GM23248 (cell line): ENCODE results near the gene PDE8A. TPM values are rescaled to one million over a fixed set of nuclear protein-coding genes. Genes with fewer than 3 reads are reported as not detected.

Source experiments
- DNase-seq: peaks from one replicate; pipeline ENCODE4 v3.0.0-alpha.2; 2015
- H2AFZ ChIP-seq: fragments of 200-600 bp; sonication (generic); 2 replicates; pipeline ENCODE4 v1.6.1; 2016; ENCODE audit warnings: antibody characterized with exemption
- H3F3A ChIP-seq: fragments of 200-600 bp; sonication (generic); 2 replicates; pipeline ENCODE4 v1.6.1; 2016; ENCODE audit warnings: mild to moderate bottlenecking, antibody characterized with exemption, mixed run types; ENCODE audit not compliant: insufficient read depth
- H3K27ac ChIP-seq: fragments of 200-600 bp; sonication (generic); 2 replicates; pipeline ENCODE4 v1.5.1; 2016; ENCODE audit warnings: mild to moderate bottlenecking
- H3K27me3 ChIP-seq: fragments of 200-600 bp; sonication (generic); replicated peaks from 2 replicates; pipeline ENCODE4 v1.6.1; 2016; ENCODE audit warnings: mild to moderate bottlenecking; ENCODE audit not compliant: insufficient read depth
- H3K36me3 ChIP-seq: fragments of 200-600 bp; sonication (generic); 2 replicates; pipeline ENCODE4 v1.6.1; 2016; ENCODE audit warnings: low read depth, mild to moderate bottlenecking
- H3K4me1 ChIP-seq: fragments of 200-600 bp; sonication (generic); 2 replicates; pipeline ENCODE4 v1.6.1; 2016; ENCODE audit warnings: mild to moderate bottlenecking; ENCODE audit not compliant: insufficient read depth
- H3K4me2 ChIP-seq: fragments of 200-600 bp; sonication (generic); one replicate; pipeline ENCODE4 v1.6.1; 2016; ENCODE audit warnings: mild to moderate bottlenecking; ENCODE audit not compliant: unreplicated experiment
- H3K4me3 ChIP-seq: fragments of 200-600 bp; sonication (generic); 2 replicates; pipeline ENCODE4 v1.5.1; 2016; ENCODE audit warnings: mild to moderate bottlenecking
- H3K79me2 ChIP-seq: fragments of 200-600 bp; sonication (generic); 2 replicates; pipeline ENCODE4 v1.6.1; 2016; ENCODE audit warnings: mild to moderate bottlenecking; ENCODE audit not compliant: insufficient read depth
- H3K9ac ChIP-seq: fragments of 200-600 bp; sonication (generic); 2 replicates; pipeline ENCODE4 v1.6.1; 2016; ENCODE audit warnings: mild to moderate bottlenecking
- H3K9me2 ChIP-seq: fragments of 200-600 bp; sonication (generic); 2 replicates; pipeline ENCODE4 v1.6.1; 2016; ENCODE audit warnings: mixed run types, mild to moderate bottlenecking, moderate library complexity; ENCODE audit not compliant: insufficient read depth
- H3K9me3 ChIP-seq: fragments of 200-600 bp; sonication (generic); one replicate; pipeline ENCODE4 v1.6.1; 2017; ENCODE audit warnings: low read depth
- H4K20me1 ChIP-seq: fragments of 200-600 bp; sonication (generic); 2 replicates; pipeline ENCODE4 v1.6.0; 2016; ENCODE audit not compliant: insufficient read depth
- EZH2 ChIP-seq: fragments of 200-600 bp; sonication (generic); IDR thresholded peaks from 2 replicates; pipeline ENCODE4 v1.6.1; 2018; ENCODE audit warnings: antibody characterized with exemption, mild to moderate bottlenecking; ENCODE audit not compliant: insufficient read depth, poor library complexity, severe bottlenecking
- EZH2phosphoT487 ChIP-seq: fragments of 200-600 bp; sonication (generic); IDR thresholded peaks from 2 replicates; pipeline ENCODE4 v1.6.1; 2018; ENCODE audit warnings: antibody characterized with exemption, moderate library complexity, mild to moderate bottlenecking, low read depth; ENCODE audit not compliant: insufficient read depth
- WGBS, 2 experiments: methylation state at CpG; one replicate each; pipeline ENCODE4 v1.1.6; 2015 to 2017; ENCODE audit warnings: low lambda C conversion rate in 2 of 2, low coverage in 1 of 2; ENCODE audit errors: missing lambda C conversion rate in 2 of 2; 5-methylcytosine and 5-hydroxymethylcytosine counted together
- in situ Hi-C: fragments of 300-500 bp; cut with MboI; formaldehyde crosslinking; loops from 2 replicates; pipeline ENCODE4 v1.15.0; 2020
- polyA plus RNA-seq: library from polyadenylated mRNA; unstranded; fragments of >200 nt; fragmentation: Nextera tagmentation; extraction: Ambion mirVana; gene quantifications from 2 replicates; pipeline ENCODE4 v1.2.1, GENCODE V29; 2016
- total RNA-seq: library from RNA; depleted of rRNA; stranded (reverse); fragments of >200 nt; shearing (Covaris generic); gene quantifications from 2 replicates; pipeline ENCODE4 v1.2.3, GENCODE V29; 2014

The PDE8A gene
- total and polyA plus RNA-seq, 2 experiments from 2014 or later: 13.9 to 22.7 TPM

GRCh38 chr15:85035980-85036379 is 54.3 kb downstream of the PDE8A start:
- peaks cover 98% of the 10 kb centered on the region for H3K79me2 ChIP-seq

GRCh38 chr15:85036716-85037115 is 55.1 kb downstream of the PDE8A start:
- in situ Hi-C loops: no loop called here
- Histone ChIP-seq H4K20me1 (no peaks in the 10 kb centered on the region), H3K4me1 (no peaks in the 10 kb centered on the region), H3K9me3 (no peaks in the 10 kb centered on the region), H3K79me2 (peaks cover 99% of the 10 kb centered on the region), H3K27ac (no peak overlapping the region), H3F3A (peaks cover 2% of the 10 kb centered on the region; the same call in 1 of the 2 replicates), H3K27me3 (no peaks in the 10 kb centered on the region), H3K4me3 (no peak overlapping the region), H3K9ac (no peak overlapping the region), H3K36me3 (no peaks in the 10 kb centered on the region), H2AFZ (no peak overlapping the region), H3K4me2 (no peak overlapping the region), H3K9me2 (no peaks in the 10 kb centered on the region)
- TF ChIP-seq EZH2 (no peak), EZH2phosphoT487 (no peak)
- WGBS, 2 experiments: 84 to 85% methylated on average over 2 to 3 of the region's 3 CpGs
- no peak for DNase-seq

More at GRCh38 chr15:85035980-85036379, 54.3 kb downstream of the PDE8A start:
- Histone ChIP-seq H3F3A (peaks cover 9% of the 10 kb centered on the region), H4K20me1 (no peaks in the 10 kb centered on the region), H3K36me3 (no peaks in the 10 kb centered on the region), H3K9ac (no peak overlapping the region), H3K27ac (no peak overlapping the region), H3K4me3 (no peak overlapping the region), H3K4me2 (no peak overlapping the region), H3K4me1 (peaks cover 6% of the 10 kb centered on the region), H3K9me2 (no peaks in the 10 kb centered on the region), H3K27me3 (no peaks in the 10 kb centered on the region), H3K9me3 (no peaks in the 10 kb centered on the region), H2AFZ (no peak overlapping the region)
- no peak for DNase-seq
- in situ Hi-C loops: no loop called here
- TF ChIP-seq EZH2 (no peak), EZH2phosphoT487 (no peak)

DNA sequence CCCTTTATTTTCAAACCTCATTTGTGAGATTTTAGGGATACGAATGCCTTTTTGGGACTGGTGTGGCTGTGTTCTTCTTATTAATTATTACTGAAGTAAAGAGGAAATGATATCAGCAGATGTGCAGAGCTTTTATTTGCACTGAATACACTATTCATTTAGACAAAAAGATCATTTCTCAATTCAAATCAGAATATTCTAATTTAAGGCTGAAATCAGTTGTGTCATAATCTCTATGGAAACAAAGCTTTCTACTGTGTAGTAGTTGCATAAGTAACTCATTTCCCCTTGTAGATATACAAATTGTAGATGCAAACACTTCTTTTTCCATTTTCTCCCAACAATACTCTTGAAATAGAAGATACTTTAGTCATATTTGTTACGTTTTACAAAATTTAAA is 56.0 kb downstream of the PDE8A start:
- H3K9me3 ChIP-seq: no peaks in the 10 kb centered on the region
- H3K4me3 ChIP-seq: no peak overlapping the region
- no peaks in the 10 kb centered on the region for H4K20me1 ChIP-seq
- H3K4me1 ChIP-seq: no peaks in the 10 kb centered on the region
- TF ChIP-seq EZH2 (no peak), EZH2phosphoT487 (no peak)
- in situ Hi-C loops: no loop called here
- peaks cover 99% of the 10 kb centered on the region for H3K79me2 ChIP-seq
- no peaks in the 10 kb centered on the region for H3K36me3 ChIP-seq
- H3F3A ChIP-seq: no peaks in the 10 kb centered on the region
- no peak overlapping the region for H3K4me2 ChIP-seq
- H2AFZ ChIP-seq: no peak overlapping the region
- no peaks in the 10 kb centered on the region for H3K27me3 ChIP-seq
- H3K27ac ChIP-seq: no peak overlapping the region
- no peak overlapping the region for H3K9ac ChIP-seq
- H3K9me2 ChIP-seq: no peaks in the 10 kb centered on the region
- DNase-seq: no peak
- WGBS, 2 experiments: 71 to 76% methylated on average over 2 of the region's 2 CpGs

- H3K9me3 ChIP-seq: no peaks in the 10 kb centered on the region
- in situ Hi-C loops: loop anchor here (10.0 kb wide), 1 partner anchor 446 kb away; no protein-coding TSS in a partner anchor
- TF ChIP-seq EZH2 (no peak), EZH2phosphoT487 (no peak)
- H3K4me2 ChIP-seq: no peak overlapping the region
- no peaks in the 10 kb centered on the region for H3K36me3 ChIP-seq
- peaks cover 100% of the 10 kb centered on the region for H3K79me2 ChIP-seq
- H3K4me3 ChIP-seq: no peak overlapping the region
- no peaks in the 10 kb centered on the region for H3K4me1 ChIP-seq
- H3K27me3 ChIP-seq: no peaks in the 10 kb centered on the region
- H3K9me2 ChIP-seq: no peaks in the 10 kb centered on the region
- no peak for DNase-seq
- WGBS, 2 experiments: 82 to 85% methylated on average over 5 of the region's 5 CpGs
- H3F3A ChIP-seq: peaks cover 11% of the 10 kb centered on the region; the same call in 1 of the 2 replicates
- no peaks in the 10 kb centered on the region for H4K20me1 ChIP-seq
- H3K27ac ChIP-seq: no peak overlapping the region
- H3K9ac ChIP-seq: no peak overlapping the region
- H2AFZ ChIP-seq: no peak overlapping the region
These were observed 59.6 kb downstream of the PDE8A start for GRCh38 chr15:85041230-85041629.

DNA sequence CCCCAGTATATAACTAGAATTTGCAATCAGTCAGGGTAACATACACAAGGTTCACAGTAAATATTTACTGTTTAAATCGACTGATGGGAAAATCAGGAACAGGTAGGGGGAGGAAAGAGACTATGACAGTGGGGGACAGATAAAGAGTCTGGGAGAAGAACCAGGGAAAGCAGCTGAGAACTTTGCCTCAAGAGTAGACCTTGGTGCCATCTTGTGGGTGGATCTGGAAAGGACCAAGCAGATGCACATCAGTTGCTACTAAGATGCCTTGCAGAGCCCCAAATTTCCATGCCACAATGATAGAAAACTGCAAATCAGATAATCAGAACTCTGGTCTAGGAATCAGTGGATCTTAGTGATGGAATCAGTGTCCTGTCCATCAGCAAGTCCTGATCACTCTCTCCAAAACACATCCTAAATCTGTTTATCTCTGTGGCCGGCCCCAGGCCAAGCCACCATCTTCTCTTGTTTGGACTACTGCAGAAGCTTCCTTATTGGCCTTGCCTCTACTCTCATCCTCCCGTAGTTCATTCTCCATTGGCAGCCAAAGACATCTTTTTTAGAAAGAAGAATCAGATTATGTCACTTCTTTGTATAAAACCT is 62.7 kb downstream of the PDE8A start:
- peaks cover 99% of the 10 kb centered on the region for H3K79me2 ChIP-seq
- no peak overlapping the region for H3K27ac ChIP-seq
- H4K20me1 ChIP-seq: no peaks in the 10 kb centered on the region
- H3K4me3 ChIP-seq: no peak overlapping the region
- peaks cover 25% of the 10 kb centered on the region; the same call in 1 of the 2 replicates for H3F3A ChIP-seq
- H3K9ac ChIP-seq: no peak overlapping the region
- no peaks in the 10 kb centered on the region for H3K9me2 ChIP-seq
- H3K27me3 ChIP-seq: no peaks in the 10 kb centered on the region
- no peak overlapping the region for H2AFZ ChIP-seq
- H3K4me1 ChIP-seq: peaks cover 27% of the 10 kb centered on the region
- H3K9me3 ChIP-seq: no peaks in the 10 kb centered on the region
- no peak for TF ChIP-seq EZH2phosphoT487
- TF ChIP-seq EZH2: no peak
- no peak overlapping the region for H3K4me2 ChIP-seq
- WGBS, 2 experiments: 32 to 40% methylated on average over 3 of the region's 3 CpGs
- H3K36me3 ChIP-seq: no peaks in the 10 kb centered on the region
- DNase-seq: peak; percentile 83
- in situ Hi-C loops: loop anchor here (10.0 kb wide), 1 partner anchor 450 kb away; no protein-coding TSS in a partner anchor
